DND-41 (cell line): ENCODE measurements around the gene ZFYVE16.

Source experiments
- EZH2 ChIP-seq: IDR thresholded peaks from 3 replicates; pipeline ENCODE4 v1.6.1; 2012; ENCODE audit warnings: borderline replicate concordance, low read depth, mild to moderate bottlenecking, moderate library complexity, low read length, inconsistent platforms; ENCODE audit not compliant: severe bottlenecking
- TF ChIP-seq, protein P1 (sequence below): IDR thresholded peaks from 2 replicates; pipeline ENCODE4 v1.5.1; 2012; ENCODE audit warnings: borderline replicate concordance, low read length, moderate library complexity, mild to moderate bottlenecking; ENCODE audit not compliant: poor library complexity, severe bottlenecking; ENCODE audit errors: extremely low read depth

DNA sequence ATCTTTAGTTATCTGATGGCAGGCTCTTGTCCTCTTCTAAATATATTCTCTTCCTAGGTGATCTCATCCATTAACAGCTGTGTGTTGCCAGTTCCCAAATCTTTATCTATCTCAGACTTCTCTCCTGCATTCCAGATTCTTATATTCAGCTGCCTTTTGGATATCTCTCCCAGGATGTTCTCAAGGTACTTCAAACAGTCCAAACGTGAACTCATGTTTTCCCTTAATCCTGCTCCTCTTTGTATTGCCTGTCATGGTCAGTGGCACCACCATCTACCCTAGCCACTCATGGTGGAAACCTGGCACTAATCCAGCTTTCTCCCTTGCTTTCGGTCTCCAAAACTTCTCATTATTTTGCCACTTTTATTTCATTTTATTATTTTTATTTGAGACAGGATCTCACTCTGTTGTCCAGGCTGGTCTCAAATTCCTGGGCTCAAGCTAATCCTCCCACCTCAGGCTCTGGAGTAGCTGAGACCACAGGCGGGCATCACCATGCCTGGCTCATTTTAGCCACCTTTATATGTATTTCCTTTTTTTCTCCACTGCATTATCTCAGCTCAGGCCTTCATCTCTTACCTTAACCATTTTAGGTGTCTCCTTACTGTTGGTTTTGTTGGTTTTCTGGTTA is 3.8 kb downstream of the ZFYVE16 start:
- TF ChIP-seq, protein P1, sequence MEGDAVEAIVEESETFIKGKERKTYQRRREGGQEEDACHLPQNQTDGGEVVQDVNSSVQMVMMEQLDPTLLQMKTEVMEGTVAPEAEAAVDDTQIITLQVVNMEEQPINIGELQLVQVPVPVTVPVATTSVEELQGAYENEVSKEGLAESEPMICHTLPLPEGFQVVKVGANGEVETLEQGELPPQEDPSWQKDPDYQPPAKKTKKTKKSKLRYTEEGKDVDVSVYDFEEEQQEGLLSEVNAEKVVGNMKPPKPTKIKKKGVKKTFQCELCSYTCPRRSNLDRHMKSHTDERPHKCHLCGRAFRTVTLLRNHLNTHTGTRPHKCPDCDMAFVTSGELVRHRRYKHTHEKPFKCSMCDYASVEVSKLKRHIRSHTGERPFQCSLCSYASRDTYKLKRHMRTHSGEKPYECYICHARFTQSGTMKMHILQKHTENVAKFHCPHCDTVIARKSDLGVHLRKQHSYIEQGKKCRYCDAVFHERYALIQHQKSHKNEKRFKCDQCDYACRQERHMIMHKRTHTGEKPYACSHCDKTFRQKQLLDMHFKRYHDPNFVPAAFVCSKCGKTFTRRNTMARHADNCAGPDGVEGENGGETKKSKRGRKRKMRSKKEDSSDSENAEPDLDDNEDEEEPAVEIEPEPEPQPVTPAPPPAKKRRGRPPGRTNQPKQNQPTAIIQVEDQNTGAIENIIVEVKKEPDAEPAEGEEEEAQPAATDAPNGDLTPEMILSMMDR = no peak
- no peak for TF ChIP-seq EZH2
